ENCODE results near the gene OCA2.

GRCh38 chr15:27894645-27895044, 204.5 kb downstream of the OCA2 start:
- TF ChIP-seq POLR2A (IDR thresholded peaks at IDR 0.05) = no peak
- TF ChIP-seq, protein P1, sequence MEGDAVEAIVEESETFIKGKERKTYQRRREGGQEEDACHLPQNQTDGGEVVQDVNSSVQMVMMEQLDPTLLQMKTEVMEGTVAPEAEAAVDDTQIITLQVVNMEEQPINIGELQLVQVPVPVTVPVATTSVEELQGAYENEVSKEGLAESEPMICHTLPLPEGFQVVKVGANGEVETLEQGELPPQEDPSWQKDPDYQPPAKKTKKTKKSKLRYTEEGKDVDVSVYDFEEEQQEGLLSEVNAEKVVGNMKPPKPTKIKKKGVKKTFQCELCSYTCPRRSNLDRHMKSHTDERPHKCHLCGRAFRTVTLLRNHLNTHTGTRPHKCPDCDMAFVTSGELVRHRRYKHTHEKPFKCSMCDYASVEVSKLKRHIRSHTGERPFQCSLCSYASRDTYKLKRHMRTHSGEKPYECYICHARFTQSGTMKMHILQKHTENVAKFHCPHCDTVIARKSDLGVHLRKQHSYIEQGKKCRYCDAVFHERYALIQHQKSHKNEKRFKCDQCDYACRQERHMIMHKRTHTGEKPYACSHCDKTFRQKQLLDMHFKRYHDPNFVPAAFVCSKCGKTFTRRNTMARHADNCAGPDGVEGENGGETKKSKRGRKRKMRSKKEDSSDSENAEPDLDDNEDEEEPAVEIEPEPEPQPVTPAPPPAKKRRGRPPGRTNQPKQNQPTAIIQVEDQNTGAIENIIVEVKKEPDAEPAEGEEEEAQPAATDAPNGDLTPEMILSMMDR (IDR thresholded peaks at IDR 0.05) = no peak

Data from prostate gland (tissue), 2 donors.